Measurements from ENCODE around the gene ZFP69.
A peak's percentile ranks its signal among the peaks of the same experiment; 100 is the strongest.

ZFP69 gene

GRCh38 chr1:40439247-40439646 is 37.8 kb upstream of the ZFP69 start:
- POLR2A ChIA-PET (ENCODE audit: low non-redundant PET) = no interaction called here
- DNase-seq (ENCODE audit: low spot score) = no peak
- no peak overlapping the region for H3K27ac ChIP-seq
- CTCF ChIA-PET = no interaction called here
- TF ChIP-seq CTCF (conservative IDR thresholded peaks at IDR 0.05; ENCODE audit: low read depth) = no peak

DNA sequence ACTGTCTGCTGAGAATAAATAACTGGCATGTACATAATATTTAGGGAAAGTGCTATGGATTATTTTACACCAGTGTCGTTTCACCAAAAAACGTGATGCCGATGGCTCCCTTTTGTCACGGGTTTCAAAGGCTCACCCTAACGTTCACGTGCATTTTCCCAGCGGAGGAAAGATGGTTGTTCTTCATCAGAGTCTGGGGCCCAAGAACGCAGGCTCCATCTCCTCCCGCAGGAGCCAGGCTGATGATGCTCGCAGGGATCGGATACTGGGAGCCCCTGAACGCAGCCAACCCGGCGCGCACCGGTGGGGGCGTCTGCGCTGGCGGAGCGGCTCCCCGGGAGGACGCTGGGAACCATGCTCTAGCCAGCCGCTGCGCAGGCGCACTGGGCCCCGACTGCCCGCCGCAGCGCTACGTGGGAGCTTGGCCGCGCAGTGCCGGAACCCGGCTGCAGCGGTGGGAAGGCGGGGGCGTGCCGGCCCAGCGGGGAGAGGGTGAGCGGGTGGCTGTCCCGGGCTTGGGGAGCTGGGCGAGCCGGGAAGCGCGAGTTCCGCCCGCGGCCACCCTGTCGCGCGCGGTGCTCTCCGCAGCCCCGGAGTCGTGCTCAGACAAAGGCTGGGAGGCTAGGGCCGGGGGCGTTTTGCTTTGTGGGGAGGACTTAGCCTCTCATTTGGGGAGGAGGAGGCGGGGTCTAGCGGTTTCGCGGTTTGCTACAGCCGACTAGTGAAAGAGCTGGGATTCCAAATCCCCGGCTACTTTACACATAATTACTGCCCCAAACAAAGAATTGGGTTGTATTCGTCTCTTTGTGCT is 27.2 kb upstream of the ZFP69 start, which contains the start of gene ZFP69B:
Gene ZFP69B, plus strand, starts transcription at position 793 of the 811 bp plus-strand sequence. CDS start 486 bp downstream, outside the sequence.
- no peak for TF ChIP-seq CTCF (conservative IDR thresholded peaks at IDR 0.05; ENCODE audit: low read depth)

DNA sequence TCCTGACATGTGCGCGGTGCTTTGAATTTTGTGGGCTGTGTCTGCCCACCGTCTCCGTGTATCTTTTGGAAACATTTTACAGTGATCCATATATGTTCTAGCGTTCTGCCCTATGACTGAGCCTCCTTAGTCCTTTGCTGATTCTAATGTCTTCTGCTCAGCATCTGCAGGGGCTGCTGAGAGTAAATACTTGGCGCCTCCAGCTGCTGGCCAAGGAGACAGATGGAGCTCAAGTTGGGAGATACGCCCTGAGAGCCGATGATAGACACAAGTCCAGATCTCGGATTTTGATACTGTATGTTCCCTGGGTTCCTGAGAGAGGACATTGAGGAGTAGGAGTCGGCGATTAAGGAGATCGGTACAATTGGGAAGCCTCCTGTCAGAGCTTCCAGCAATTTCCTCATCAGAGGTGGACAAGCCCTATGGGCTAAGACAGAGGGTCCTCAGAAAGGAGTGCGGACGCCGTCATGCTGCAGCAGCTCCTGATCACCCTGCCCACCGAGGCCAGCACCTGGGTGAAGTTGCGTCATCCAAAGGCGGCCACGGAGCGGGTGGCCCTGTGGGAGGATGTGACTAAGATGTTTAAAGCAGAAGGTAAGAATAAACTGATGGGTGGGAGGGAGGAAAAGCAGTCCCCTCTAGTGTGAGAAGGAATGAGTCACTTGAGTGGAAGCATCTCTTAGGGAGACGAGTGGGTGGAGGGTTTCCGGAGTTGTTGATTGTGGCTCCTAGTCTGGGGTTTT is 26.4 kb upstream of the ZFP69 start:
- ChIA-PET CTCF (no interaction called here), POLR2A (ENCODE audit: low non-redundant PET) (interaction anchor here (0.5 to 0.6 kb wide), 2 partner anchors 10 to 242 kb away, joined by 4 read pairs; no protein-coding TSS in a partner anchor)
- no peak for TF ChIP-seq CTCF (conservative IDR thresholded peaks at IDR 0.05; ENCODE audit: low read depth)
- peak; percentile 21 for DNase-seq (ENCODE audit: low spot score)
- H3K27ac ChIP-seq = peak overlapping the region; percentile 89

More for the DNA sequence above, 27.2 kb upstream of the ZFP69 start, which contains the start of gene ZFP69B:
- H3K27ac ChIP-seq = peak within 1 kb of the TSS; percentile 89
- POLR2A ChIA-PET (ENCODE audit: low non-redundant PET) = interaction anchor here (0.5 to 0.6 kb wide), 2 partner anchors 9 to 242 kb away, joined by 4 read pairs; no protein-coding TSS in a partner anchor
- peak; percentile 92 for DNase-seq (ENCODE audit: low spot score)
- CTCF ChIA-PET = interaction anchor here (0.5 kb wide), 1 partner anchor 308 kb away, joined by 3 read pairs; no protein-coding TSS in a partner anchor

- ChIA-PET CTCF (interaction anchor here (0.6 kb wide), 1 partner anchor 13 kb away, joined by 3 read pairs; no protein-coding TSS in a partner anchor), POLR2A (ENCODE audit: low non-redundant PET) (no interaction called here)
- TF ChIP-seq CTCF (conservative IDR thresholded peaks at IDR 0.05; ENCODE audit: low read depth) = no peak
- DNase-seq (ENCODE audit: low spot score) = no peak
- H3K27ac ChIP-seq = peak overlapping the region; percentile 89
Observed at GRCh38 chr1:40451238-40451585, 25.9 kb upstream of the ZFP69 start.

DNA sequence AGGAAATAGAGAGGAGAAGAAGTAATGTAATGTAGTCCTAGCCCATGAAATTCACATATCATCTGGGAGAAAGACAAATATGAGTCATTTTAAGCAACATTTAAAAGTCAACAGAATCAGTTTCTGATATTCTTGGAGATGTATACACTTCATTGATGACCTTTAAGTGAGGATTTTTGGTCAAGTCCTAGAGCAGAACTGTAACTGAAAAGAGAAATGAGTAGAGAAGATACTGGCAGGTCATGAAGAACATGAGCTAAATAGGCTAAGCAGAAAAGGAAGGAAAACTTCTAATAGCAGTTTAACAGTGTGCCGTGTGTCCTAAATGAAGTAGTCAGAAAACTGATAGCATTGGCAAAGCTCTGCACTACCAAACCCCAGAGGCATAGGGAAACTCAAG is 22.2 kb upstream of the ZFP69 start:
- no peak overlapping the region for H3K27ac ChIP-seq
- no peak for DNase-seq (ENCODE audit: low spot score)
- TF ChIP-seq CTCF (conservative IDR thresholded peaks at IDR 0.05; ENCODE audit: low read depth) = no peak
- ChIA-PET POLR2A (ENCODE audit: low non-redundant PET) (no interaction called here), CTCF (no interaction called here)

- ChIA-PET POLR2A (ENCODE audit: low non-redundant PET) (no interaction called here), CTCF (no interaction called here)
- no peak overlapping the region for H3K27ac ChIP-seq
- no peak for DNase-seq (ENCODE audit: low spot score)
- TF ChIP-seq CTCF (conservative IDR thresholded peaks at IDR 0.05; ENCODE audit: low read depth) = no peak
Observed at GRCh38 chr1:40462956-40463590, 14.0 kb upstream of the ZFP69 start.
